Lower leg skin (tissue), 4 donors: ENCODE results near the gene SLC15A5. TPM values are rescaled to one million over a fixed set of nuclear protein-coding genes. Genes with fewer than 3 reads are reported as not detected.

ENCODE experiments used
- DNase-seq, 2 donors: peaks; one replicate each; pipeline ENCODE4 v3.0.0-alpha.2; 2019; ENCODE audit warnings: low spot score in 2 of 2
- H3K4me3 ChIP-seq: fragments of 200-600 bp; sonication (generic); 2 replicates; pipeline ENCODE4 v1.5.1; 2017; ENCODE audit warnings: mild to moderate bottlenecking, low read depth; ENCODE audit not compliant: poor library complexity, severe bottlenecking
- CTCF ChIP-seq, 3 donors: fragments of 450-650 bp; IDR thresholded peaks; one replicate each; pipeline ENCODE4 v1.5.1; 2016; ENCODE audit warnings: antibody characterized with exemption in 3 of 3, mild to moderate bottlenecking in 3 of 3, moderate library complexity in 2 of 3
- POLR2A ChIP-seq, 2 donors: fragments of 450-650 bp; IDR thresholded peaks; one replicate each; pipeline ENCODE4 v1.6.1; 2016 to 2017; ENCODE audit warnings: antibody characterized with exemption in 2 of 2, mild to moderate bottlenecking in 1 of 2, moderate library complexity in 1 of 2
- WGBS, 2 donors: methylation state at CpG; one replicate each; pipeline ENCODE4 v1.1.5; 2018; 5-methylcytosine and 5-hydroxymethylcytosine counted together
- intact Hi-C: fragments of 100-400 bp; cut with DNase I; formaldehyde crosslinking; loops from one replicate; pipeline ENCODE4 v1.15.0; 2023; ENCODE audit warnings: low total_unique reads
- total RNA-seq, 4 donors: library from RNA; depleted of rRNA; stranded (reverse); fragments of >200 nt; gene quantifications; one replicate each; pipeline ENCODE4 v1.1.0, GENCODE V29; 2016

SLC15A5 gene
- total RNA-seq, 4 donors from 2014 or later, result not detected

- 28 to 35% methylated on average over 2 of the region's 2 CpGs for WGBS, 2 donors
- no peak overlapping the region for H3K4me3 ChIP-seq
- TF ChIP-seq CTCF (IDR thresholded peaks at IDR 0.05) (no peak), POLR2A (IDR thresholded peaks at IDR 0.05) (no peak)
- no peak for DNase-seq
- intact Hi-C loops, result no loop called here
Measured at GRCh38 chr12:16299403-16299802, 21.9 kb upstream of the SLC15A5 start.

- no peak for TF ChIP-seq CTCF (IDR thresholded peaks at IDR 0.05)
- TF ChIP-seq POLR2A (IDR thresholded peaks at IDR 0.05), result no peak
- no peak for DNase-seq
- 43% methylated on average over 1 of the region's 1 CpG for WGBS, 2 donors
- no peak overlapping the region for H3K4me3 ChIP-seq
- intact Hi-C loops, result no loop called here
Measured at GRCh38 chr12:16297521-16297920, 20.0 kb upstream of the SLC15A5 start.

- 15 to 17% methylated on average over 1 of the region's 1 CpG for WGBS, 2 donors
- TF ChIP-seq CTCF (IDR thresholded peaks at IDR 0.05), result no peak
- intact Hi-C loops, result no loop called here
- DNase-seq, result no peak
- no peak overlapping the region for H3K4me3 ChIP-seq
Measured at GRCh38 chr12:16294376-16294956, 17.0 kb upstream of the SLC15A5 start.

- H3K4me3 ChIP-seq, result no peak overlapping the region
- no peak for DNase-seq
- WGBS, 2 donors, result 79 to 84% methylated on average over 4 of the region's 4 CpGs
- intact Hi-C loops, result no loop called here
- TF ChIP-seq CTCF (IDR thresholded peaks at IDR 0.05), result no peak
- no peak for TF ChIP-seq POLR2A (IDR thresholded peaks at IDR 0.05)
Measured at GRCh38 chr12:16291032-16291431, 13.5 kb upstream of the SLC15A5 start.

GRCh38 chr12:16285586-16285985 is 8.1 kb upstream of the SLC15A5 start:
- no peak for DNase-seq
- TF ChIP-seq CTCF (IDR thresholded peaks at IDR 0.05), result no peak
- TF ChIP-seq POLR2A (IDR thresholded peaks at IDR 0.05), result no peak
- intact Hi-C loops, result no loop called here
- no peak overlapping the region for H3K4me3 ChIP-seq
- 72 to 84% methylated on average over 3 of the region's 3 CpGs for WGBS, 2 donors

- WGBS, 2 donors, result 62 to 63% methylated on average over 2 of the region's 2 CpGs
- intact Hi-C loops, result no loop called here
- no peak for DNase-seq
- TF ChIP-seq CTCF (IDR thresholded peaks at IDR 0.05) (no peak), POLR2A (IDR thresholded peaks at IDR 0.05) (no peak)
- H3K4me3 ChIP-seq, result no peak overlapping the region
Measured at GRCh38 chr12:16282978-16283377, 5.5 kb upstream of the SLC15A5 start.
